ENCODE measurements around the gene USH2A. TPM values are rescaled to one million over a fixed set of nuclear protein-coding genes. Genes with fewer than 3 reads are reported as not detected.

The USH2A gene
- total RNA-seq, 1 donor from 2014 or later: 0.04 TPM

GRCh38 chr1:215835951-215836350, 587.3 kb downstream of the USH2A start:
- no peak overlapping the region for H3K4me3 ChIP-seq
- no peak overlapping the region for H3K27ac Mint-ChIP-seq
- no peaks in the 10 kb centered on the region for H3K27me3 ChIP-seq
- no peaks in the 10 kb centered on the region for H3K4me1 Mint-ChIP-seq
- H3K9me3 Mint-ChIP-seq: peaks cover 3% of the 10 kb centered on the region
- H4K20me1 ChIP-seq (ENCODE audit: low read depth): no peaks in the 10 kb centered on the region
- peaks cover 2% of the 10 kb centered on the region for H3K27me3 Mint-ChIP-seq (ENCODE audit: insufficient read depth, low read depth)
- no peak overlapping the region for H3K27ac ChIP-seq
- DNase-seq (ENCODE audit: low spot score): no peak
- H3K79me2 ChIP-seq (ENCODE audit: low read depth): no peaks in the 10 kb centered on the region
- H3K36me3 Mint-ChIP-seq: no peaks in the 10 kb centered on the region
- no peaks in the 10 kb centered on the region for H3K9me3 ChIP-seq (ENCODE audit: low read depth)
- H3F3A ChIP-seq (ENCODE audit: low read depth): no peaks in the 10 kb centered on the region
- no peak overlapping the region for H3K9ac ChIP-seq
- TF ChIP-seq EZH2 (IDR thresholded peaks at IDR 0.05) (no peak), EZH2phosphoT487 (IDR thresholded peaks at IDR 0.05) (no peak)
- TF ChIP-seq, protein P1, sequence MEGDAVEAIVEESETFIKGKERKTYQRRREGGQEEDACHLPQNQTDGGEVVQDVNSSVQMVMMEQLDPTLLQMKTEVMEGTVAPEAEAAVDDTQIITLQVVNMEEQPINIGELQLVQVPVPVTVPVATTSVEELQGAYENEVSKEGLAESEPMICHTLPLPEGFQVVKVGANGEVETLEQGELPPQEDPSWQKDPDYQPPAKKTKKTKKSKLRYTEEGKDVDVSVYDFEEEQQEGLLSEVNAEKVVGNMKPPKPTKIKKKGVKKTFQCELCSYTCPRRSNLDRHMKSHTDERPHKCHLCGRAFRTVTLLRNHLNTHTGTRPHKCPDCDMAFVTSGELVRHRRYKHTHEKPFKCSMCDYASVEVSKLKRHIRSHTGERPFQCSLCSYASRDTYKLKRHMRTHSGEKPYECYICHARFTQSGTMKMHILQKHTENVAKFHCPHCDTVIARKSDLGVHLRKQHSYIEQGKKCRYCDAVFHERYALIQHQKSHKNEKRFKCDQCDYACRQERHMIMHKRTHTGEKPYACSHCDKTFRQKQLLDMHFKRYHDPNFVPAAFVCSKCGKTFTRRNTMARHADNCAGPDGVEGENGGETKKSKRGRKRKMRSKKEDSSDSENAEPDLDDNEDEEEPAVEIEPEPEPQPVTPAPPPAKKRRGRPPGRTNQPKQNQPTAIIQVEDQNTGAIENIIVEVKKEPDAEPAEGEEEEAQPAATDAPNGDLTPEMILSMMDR (IDR thresholded peaks at IDR 0.05): no peak
- H3K4me2 ChIP-seq: no peak overlapping the region
- H3K4me1 ChIP-seq: no peaks in the 10 kb centered on the region
- no peaks in the 10 kb centered on the region for H3K36me3 ChIP-seq
- H2AFZ ChIP-seq (replicated peaks): no peak overlapping the region
- H3K4me3 Mint-ChIP-seq: no peak overlapping the region

- Histone ChIP-seq H3K4me1 (no peaks in the 10 kb centered on the region), H2AFZ (replicated peaks) (no peak overlapping the region), H3K36me3 (no peaks in the 10 kb centered on the region), H3K4me3 (no peak overlapping the region), H3K79me2 (ENCODE audit: low read depth) (no peaks in the 10 kb centered on the region), H3K9ac (no peak overlapping the region), H3F3A (ENCODE audit: low read depth) (no peaks in the 10 kb centered on the region), H3K27me3 (no peaks in the 10 kb centered on the region), H4K20me1 (ENCODE audit: low read depth) (no peaks in the 10 kb centered on the region), H3K27ac (no peak overlapping the region), H3K9me3 (ENCODE audit: low read depth) (no peaks in the 10 kb centered on the region), H3K4me2 (no peak overlapping the region)
- Mint-ChIP-seq H3K36me3 (no peaks in the 10 kb centered on the region), H3K9me3 (peaks cover 5% of the 10 kb centered on the region), H3K4me3 (no peak overlapping the region), H3K27me3 (ENCODE audit: insufficient read depth, low read depth) (peaks cover 2% of the 10 kb centered on the region), H3K27ac (no peak overlapping the region), H3K4me1 (no peaks in the 10 kb centered on the region)
- DNase-seq (ENCODE audit: low spot score): no peak
- TF ChIP-seq EZH2 (IDR thresholded peaks at IDR 0.05) (no peak), EZH2phosphoT487 (IDR thresholded peaks at IDR 0.05) (no peak)
- TF ChIP-seq, protein P1 (IDR thresholded peaks at IDR 0.05): no peak
Observed at GRCh38 chr1:215833941-215834729, 589.1 kb downstream of the USH2A start.

- H3K9me3 Mint-ChIP-seq: peaks cover 5% of the 10 kb centered on the region
- no peaks in the 10 kb centered on the region for H3F3A ChIP-seq (ENCODE audit: low read depth)
- H3K9ac ChIP-seq: no peak overlapping the region
- H3K27ac ChIP-seq: no peak overlapping the region
- TF ChIP-seq EZH2 (IDR thresholded peaks at IDR 0.05) (no peak), EZH2phosphoT487 (IDR thresholded peaks at IDR 0.05) (no peak)
- TF ChIP-seq, protein P1 (IDR thresholded peaks at IDR 0.05): no peak
- H3K79me2 ChIP-seq (ENCODE audit: low read depth): no peaks in the 10 kb centered on the region
- no peaks in the 10 kb centered on the region for H4K20me1 ChIP-seq (ENCODE audit: low read depth)
- H3K4me2 ChIP-seq: no peak overlapping the region
- H3K4me3 ChIP-seq: no peak overlapping the region
- no peak for DNase-seq (ENCODE audit: low spot score)
- H3K27me3 Mint-ChIP-seq (ENCODE audit: insufficient read depth, low read depth): no peaks in the 10 kb centered on the region
- no peaks in the 10 kb centered on the region for H3K4me1 ChIP-seq
- H3K36me3 Mint-ChIP-seq: no peaks in the 10 kb centered on the region
- no peaks in the 10 kb centered on the region for H3K9me3 ChIP-seq (ENCODE audit: low read depth)
- no peak overlapping the region for H2AFZ ChIP-seq (replicated peaks)
- no peak overlapping the region for H3K27ac Mint-ChIP-seq
- H3K27me3 ChIP-seq: no peaks in the 10 kb centered on the region
- no peaks in the 10 kb centered on the region for H3K36me3 ChIP-seq
- no peaks in the 10 kb centered on the region for H3K4me1 Mint-ChIP-seq
- H3K4me3 Mint-ChIP-seq: no peak overlapping the region
Observed at GRCh38 chr1:215830226-215830810, 592.9 kb downstream of the USH2A start.
